GM23338 (cell line): ENCODE results near the gene COX6B2.

Source experiments
- CREB1 ChIP-seq: fragments of 250-450 bp; sonication (Bioruptor Pico); IDR thresholded peaks from 2 replicates; pipeline ENCODE4 v1.5.0; 2020; ENCODE audit warnings: low read depth, mild to moderate bottlenecking, moderate library complexity
- CTCF ChIP-seq, 2 experiments: fragments of 200-600 bp in 1 of 2; sonication (generic) in 1 of 2; conservative IDR thresholded peaks; 2 replicates each; pipeline versions ENCODE4 v1.5.1 to v1.6.1; 2016 to 2017; ENCODE audit warnings: antibody characterized with exemption in 2 of 2, low read depth in 2 of 2, mild to moderate bottlenecking in 2 of 2, moderate library complexity in 1 of 2
- ETS1 ChIP-seq: IDR thresholded peaks from 2 replicates; pipeline ENCODE4 v1.6.1; 2016; ENCODE audit warnings: antibody characterized with exemption
- EZH2 ChIP-seq: fragments of 200-600 bp; sonication (generic); IDR thresholded peaks from one replicate; pipeline ENCODE4 v1.8.0; 2017; ENCODE audit warnings: antibody characterized with exemption, mild to moderate bottlenecking, low read depth; ENCODE audit not compliant: unreplicated experiment
- EZH2phosphoT487 ChIP-seq: fragments of 200-600 bp; sonication (generic); IDR thresholded peaks from one replicate; pipeline ENCODE4 v1.8.1; 2018; ENCODE audit warnings: antibody characterized with exemption; ENCODE audit not compliant: unreplicated experiment
- JUNB ChIP-seq: IDR thresholded peaks from one replicate; pipeline ENCODE4 v1.6.1; 2016; ENCODE audit warnings: antibody characterized with exemption; ENCODE audit not compliant: unreplicated experiment
- NANOG ChIP-seq: IDR thresholded peaks from 2 replicates; pipeline ENCODE4 v1.6.1; 2016; ENCODE audit warnings: antibody characterized with exemption, borderline replicate concordance
- POLR2AphosphoS5 ChIP-seq: IDR thresholded peaks from 2 replicates; pipeline ENCODE4 v1.6.1; 2016; ENCODE audit warnings: antibody characterized with exemption, low read depth
- STAT1 ChIP-seq: IDR thresholded peaks from one replicate; pipeline ENCODE4 v1.6.1; 2016; ENCODE audit warnings: antibody characterized with exemption; ENCODE audit not compliant: unreplicated experiment
- ZNF114 ChIP-seq: fragments of 250-450 bp; sonication (Bioruptor Pico); IDR thresholded peaks from 2 replicates; pipeline ENCODE4 v1.5.0; 2020; ENCODE audit warnings: mild to moderate bottlenecking, moderate library complexity
- ZNF331 ChIP-seq: fragments of 250-450 bp; sonication (Bioruptor Pico); IDR thresholded peaks from 2 replicates; pipeline ENCODE4 v1.5.0; 2020; ENCODE audit warnings: low read depth, mild to moderate bottlenecking, moderate library complexity
- TF ChIP-seq, protein P1 (sequence below): IDR thresholded peaks from one replicate; pipeline ENCODE4 v1.6.1; 2018; ENCODE audit warnings: antibody characterized with exemption; ENCODE audit not compliant: unreplicated experiment
- TF ChIP-seq, protein P2 (sequence below): fragments of 250-450 bp; sonication (Bioruptor Pico); IDR thresholded peaks from 2 replicates; pipeline ENCODE4 v1.5.0; 2020; ENCODE audit warnings: mild to moderate bottlenecking, moderate library complexity

DNA sequence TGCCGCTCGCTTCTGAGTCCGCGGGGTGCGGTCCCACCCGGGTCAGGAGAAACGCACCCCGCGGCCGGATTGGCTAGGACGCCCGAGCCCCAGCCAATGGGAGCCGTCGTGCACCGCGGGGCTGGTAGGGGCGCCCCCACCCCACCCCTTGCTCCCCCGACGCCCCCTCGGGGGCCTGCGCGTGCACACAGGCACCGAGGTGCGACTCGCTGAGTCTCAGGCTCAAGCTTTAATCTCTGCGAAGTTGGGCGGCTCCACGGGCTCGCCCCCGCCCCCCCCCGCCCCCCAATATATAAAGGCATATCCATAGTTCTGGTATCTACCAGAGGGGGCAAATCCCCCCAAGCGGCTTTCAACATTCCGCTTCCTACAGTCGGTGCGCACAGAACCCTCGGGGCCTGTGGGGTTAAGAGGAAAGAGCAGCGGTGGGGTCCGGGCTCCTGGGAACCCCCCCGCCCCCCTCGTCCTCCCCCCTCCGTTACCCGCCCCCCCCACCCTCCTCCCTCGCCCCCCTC lies at the start of gene COX6B2:
- TF ChIP-seq CTCF (conservative IDR thresholded peaks at IDR 0.05; ENCODE audit: low read depth in 2 of 2) (no peak), ETS1 (no peak), EZH2 (no peak), POLR2AphosphoS5 (no peak), EZH2phosphoT487 (no peak), STAT1 (no peak), ZNF331 (CRISPR knock-in tag) (no peak), CREB1 (CRISPR knock-in tag) (no peak), JUNB (no peak), NANOG (no peak), ZNF114 (CRISPR knock-in tag) (no peak)
- TF ChIP-seq, protein P1, sequence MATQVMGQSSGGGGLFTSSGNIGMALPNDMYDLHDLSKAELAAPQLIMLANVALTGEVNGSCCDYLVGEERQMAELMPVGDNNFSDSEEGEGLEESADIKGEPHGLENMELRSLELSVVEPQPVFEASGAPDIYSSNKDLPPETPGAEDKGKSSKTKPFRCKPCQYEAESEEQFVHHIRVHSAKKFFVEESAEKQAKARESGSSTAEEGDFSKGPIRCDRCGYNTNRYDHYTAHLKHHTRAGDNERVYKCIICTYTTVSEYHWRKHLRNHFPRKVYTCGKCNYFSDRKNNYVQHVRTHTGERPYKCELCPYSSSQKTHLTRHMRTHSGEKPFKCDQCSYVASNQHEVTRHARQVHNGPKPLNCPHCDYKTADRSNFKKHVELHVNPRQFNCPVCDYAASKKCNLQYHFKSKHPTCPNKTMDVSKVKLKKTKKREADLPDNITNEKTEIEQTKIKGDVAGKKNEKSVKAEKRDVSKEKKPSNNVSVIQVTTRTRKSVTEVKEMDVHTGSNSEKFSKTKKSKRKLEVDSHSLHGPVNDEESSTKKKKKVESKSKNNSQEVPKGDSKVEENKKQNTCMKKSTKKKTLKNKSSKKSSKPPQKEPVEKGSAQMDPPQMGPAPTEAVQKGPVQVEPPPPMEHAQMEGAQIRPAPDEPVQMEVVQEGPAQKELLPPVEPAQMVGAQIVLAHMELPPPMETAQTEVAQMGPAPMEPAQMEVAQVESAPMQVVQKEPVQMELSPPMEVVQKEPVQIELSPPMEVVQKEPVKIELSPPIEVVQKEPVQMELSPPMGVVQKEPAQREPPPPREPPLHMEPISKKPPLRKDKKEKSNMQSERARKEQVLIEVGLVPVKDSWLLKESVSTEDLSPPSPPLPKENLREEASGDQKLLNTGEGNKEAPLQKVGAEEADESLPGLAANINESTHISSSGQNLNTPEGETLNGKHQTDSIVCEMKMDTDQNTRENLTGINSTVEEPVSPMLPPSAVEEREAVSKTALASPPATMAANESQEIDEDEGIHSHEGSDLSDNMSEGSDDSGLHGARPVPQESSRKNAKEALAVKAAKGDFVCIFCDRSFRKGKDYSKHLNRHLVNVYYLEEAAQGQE = no peak
- TF ChIP-seq, protein P2, sequence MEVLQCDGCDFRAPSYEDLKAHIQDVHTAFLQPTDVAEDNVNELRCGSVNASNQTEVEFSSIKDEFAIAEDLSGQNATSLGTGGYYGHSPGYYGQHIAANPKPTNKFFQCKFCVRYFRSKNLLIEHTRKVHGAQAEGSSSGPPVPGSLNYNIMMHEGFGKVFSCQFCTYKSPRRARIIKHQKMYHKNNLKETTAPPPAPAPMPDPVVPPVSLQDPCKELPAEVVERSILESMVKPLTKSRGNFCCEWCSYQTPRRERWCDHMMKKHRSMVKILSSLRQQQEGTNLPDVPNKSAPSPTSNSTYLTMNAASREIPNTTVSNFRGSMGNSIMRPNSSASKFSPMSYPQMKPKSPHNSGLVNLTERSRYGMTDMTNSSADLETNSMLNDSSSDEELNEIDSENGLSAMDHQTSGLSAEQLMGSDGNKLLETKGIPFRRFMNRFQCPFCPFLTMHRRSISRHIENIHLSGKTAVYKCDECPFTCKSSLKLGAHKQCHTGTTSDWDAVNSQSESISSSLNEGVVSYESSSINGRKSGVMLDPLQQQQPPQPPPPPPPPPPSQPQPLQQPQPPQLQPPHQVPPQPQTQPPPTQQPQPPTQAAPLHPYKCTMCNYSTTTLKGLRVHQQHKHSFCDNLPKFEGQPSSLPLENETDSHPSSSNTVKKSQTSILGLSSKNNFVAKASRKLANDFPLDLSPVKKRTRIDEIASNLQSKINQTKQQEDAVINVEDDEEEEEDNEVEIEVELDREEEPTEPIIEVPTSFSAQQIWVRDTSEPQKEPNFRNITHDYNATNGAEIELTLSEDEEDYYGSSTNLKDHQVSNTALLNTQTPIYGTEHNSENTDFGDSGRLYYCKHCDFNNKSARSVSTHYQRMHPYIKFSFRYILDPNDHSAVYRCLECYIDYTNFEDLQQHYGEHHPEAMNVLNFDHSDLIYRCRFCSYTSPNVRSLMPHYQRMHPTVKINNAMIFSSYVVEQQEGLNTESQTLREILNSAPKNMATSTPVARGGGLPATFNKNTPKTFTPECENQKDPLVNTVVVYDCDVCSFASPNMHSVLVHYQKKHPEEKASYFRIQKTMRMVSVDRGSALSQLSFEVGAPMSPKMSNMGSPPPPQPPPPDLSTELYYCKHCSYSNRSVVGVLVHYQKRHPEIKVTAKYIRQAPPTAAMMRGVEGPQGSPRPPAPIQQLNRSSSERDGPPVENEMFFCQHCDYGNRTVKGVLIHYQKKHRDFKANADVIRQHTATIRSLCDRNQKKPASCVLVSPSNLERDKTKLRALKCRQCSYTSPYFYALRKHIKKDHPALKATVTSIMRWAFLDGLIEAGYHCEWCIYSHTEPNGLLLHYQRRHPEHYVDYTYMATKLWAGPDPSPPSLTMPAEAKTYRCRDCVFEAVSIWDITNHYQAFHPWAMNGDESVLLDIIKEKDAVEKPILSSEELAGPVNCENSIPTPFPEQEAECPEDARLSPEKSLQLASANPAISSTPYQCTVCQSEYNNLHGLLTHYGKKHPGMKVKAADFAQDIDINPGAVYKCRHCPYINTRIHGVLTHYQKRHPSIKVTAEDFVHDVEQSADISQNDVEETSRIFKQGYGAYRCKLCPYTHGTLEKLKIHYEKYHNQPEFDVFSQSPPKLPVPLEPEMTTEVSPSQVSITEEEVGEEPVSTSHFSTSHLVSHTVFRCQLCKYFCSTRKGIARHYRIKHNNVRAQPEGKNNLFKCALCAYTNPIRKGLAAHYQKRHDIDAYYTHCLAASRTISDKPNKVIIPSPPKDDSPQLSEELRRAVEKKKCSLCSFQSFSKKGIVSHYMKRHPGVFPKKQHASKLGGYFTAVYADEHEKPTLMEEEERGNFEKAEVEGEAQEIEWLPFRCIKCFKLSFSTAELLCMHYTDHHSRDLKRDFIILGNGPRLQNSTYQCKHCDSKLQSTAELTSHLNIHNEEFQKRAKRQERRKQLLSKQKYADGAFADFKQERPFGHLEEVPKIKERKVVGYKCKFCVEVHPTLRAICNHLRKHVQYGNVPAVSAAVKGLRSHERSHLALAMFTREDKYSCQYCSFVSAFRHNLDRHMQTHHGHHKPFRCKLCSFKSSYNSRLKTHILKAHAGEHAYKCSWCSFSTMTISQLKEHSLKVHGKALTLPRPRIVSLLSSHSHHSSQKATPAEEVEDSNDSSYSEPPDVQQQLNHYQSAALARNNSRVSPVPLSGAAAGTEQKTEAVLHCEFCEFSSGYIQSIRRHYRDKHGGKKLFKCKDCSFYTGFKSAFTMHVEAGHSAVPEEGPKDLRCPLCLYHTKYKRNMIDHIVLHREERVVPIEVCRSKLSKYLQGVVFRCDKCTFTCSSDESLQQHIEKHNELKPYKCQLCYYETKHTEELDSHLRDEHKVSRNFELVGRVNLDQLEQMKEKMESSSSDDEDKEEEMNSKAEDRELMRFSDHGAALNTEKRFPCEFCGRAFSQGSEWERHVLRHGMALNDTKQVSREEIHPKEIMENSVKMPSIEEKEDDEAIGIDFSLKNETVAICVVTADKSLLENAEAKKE (CRISPR knock-in tag) = no peak
